Stimulated activated CD4-positive, alpha-beta T cell treated with anti-CD3 and anti-CD28 coated beads, Interleukin-12 subunit alpha, Interleukin-12 subunit beta, amount 100 ng/mL, for 24 hours (primary cell): ENCODE data around the gene PSRC1.

ENCODE experiments used
- DNase-seq, 2 experiments: peaks; one replicate each; pipeline ENCODE4 v3.0.0-alpha.2; 2020; ENCODE audit warnings: low read depth in 2 of 2

PSRC1 gene

DNA sequence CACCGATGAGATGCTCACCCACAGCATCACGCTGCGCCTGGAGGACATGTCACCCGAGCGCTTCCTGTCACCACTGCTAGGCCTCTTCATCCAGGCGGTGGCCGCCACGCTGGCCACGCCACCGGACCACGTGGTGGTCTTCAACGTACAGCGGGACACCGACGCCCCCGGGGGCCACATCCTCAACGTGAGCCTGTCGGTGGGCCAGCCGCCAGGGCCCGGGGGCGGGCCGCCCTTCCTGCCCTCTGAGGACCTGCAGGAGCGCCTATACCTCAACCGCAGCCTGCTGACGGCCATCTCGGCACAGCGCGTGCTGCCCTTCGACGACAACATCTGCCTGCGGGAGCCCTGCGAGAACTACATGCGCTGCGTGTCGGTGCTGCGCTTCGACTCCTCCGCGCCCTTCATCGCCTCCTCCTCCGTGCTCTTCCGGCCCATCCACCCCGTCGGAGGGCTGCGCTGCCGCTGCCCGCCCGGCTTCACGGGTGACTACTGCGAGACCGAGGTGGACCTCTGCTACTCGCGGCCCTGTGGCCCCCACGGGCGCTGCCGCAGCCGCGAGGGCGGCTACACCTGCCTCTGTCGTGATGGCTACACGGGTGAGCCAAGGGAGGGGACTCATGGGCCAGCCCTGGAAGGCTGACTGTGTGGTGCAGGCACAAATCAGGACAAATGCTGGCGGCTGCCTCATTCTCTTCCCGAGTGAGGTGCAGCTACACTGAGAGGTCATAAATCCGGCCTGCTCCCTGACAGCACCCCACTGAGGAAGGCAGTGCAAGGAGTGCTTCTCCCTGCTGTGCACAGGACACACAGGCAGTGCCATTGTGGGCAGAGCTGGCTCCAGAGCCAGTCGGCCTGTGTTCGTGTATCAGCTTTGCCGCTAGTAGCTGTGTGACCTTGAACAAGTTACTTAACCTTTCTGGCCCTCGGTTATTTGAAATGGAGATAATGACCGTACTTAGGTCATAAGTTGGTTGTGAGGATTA is 24.2 kb downstream of the PSRC1 start:
- no peak for DNase-seq

DNA sequence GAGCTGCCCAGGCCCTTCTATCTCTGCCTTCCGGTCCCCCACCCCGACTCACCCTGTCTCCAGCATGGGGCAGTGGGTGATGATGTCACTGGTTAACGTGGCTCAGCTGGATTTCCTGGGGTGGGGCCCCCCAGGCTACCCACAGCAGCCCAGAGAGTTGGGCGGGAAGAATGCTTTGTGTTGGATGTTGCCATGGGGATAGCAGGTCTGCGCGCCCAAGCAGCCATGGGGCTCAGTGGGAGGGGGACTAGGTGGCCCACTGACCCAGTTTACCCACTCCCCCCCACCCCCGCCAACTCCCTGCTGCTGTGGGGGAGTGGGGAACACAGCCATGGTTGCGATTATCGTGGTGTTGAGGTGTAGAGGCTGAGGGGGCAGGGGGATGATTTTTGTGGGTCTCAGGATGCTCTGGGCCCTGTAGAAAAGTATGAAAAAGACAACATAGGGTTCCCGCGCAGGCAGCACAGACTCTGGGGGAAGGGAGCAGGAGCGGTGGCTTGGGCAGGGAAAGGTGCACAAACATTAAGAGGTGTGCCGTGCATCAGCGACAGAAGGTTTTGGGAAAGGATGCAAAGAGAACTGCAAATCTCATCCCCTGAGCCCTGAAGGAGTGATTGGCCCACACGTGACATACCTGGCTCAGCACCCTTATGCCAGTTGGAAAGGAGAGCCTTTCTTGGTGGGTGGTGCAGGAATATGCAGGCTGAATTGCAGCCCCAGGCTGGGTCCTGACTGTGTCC is 25.1 kb downstream of the PSRC1 start:
- DNase-seq: no peak

DNA sequence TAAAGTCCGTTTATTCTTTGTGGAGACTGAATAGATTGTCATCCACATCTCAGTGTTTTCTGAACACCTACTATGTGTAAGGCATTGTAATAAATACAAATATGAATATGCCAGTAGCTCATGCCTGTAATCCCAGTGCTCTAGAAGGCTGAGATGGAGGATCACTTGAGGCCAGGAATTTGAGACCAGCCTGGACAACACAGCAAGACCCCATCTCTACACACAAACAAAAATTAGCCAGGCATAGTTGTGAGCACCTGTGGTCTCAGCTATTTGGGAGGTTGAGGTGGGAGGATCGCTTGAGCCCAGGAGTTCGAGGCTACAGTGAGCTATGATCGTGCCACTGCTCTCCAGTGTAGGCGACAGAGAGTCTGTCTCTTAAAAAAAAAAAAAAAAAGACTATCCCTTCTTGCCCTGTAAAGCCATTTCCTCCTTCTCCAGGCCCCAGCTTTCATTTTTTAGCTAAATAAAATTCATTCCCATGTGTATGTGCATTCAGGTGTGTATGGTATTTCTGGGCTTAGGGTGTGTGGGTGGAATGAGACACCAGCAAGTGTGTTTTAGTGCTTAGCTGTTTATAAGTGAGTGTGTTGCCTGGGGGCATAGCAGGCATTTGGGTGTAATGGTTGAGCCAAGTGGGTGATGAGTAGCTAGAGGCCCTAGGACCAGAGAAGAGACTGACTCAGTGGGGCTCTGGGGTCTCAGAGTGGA is 25.8 kb downstream of the PSRC1 start:
- no peak for DNase-seq

DNA sequence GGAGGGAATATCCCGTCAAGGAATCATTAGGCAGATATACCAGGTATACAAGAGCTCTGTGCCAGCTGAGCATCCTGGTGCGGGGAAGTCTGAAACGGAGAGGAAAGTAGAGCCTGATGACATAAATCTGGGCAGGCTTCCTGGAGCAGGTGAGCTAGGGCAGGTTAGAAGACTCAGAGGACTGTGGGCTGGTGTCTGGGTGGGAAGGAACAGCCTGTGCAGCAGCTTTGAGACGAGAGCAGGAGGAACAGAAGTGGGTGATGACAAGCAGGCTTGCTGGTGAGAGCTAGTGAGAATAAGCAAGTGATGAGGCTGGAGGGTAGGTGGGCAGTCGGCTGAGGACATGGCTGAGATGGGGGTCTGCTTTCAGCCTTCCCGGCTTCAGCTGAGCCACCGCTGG is 26.9 kb downstream of the PSRC1 start:
- DNase-seq: no peak

DNA sequence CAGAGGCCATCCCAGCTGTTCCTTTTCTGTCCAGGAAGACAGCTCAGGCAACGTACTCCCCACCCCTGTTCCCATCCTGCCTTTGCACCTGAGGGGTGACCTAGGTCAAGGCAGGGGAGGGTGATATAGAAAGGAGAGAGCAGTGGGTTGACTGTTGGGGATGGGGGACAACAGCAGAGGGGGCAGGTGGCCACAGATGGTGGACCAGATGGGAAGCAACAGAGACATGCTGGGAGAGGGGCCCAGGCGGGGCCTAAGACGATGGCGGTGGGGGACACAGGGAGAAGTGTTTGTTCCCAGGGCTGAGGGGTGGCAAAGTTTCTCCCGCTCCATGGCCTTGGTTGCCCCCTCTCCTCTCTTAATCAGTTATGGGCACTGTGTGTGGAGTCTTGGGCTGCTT is 27.3 kb downstream of the PSRC1 start:
- DNase-seq: no peak

DNA sequence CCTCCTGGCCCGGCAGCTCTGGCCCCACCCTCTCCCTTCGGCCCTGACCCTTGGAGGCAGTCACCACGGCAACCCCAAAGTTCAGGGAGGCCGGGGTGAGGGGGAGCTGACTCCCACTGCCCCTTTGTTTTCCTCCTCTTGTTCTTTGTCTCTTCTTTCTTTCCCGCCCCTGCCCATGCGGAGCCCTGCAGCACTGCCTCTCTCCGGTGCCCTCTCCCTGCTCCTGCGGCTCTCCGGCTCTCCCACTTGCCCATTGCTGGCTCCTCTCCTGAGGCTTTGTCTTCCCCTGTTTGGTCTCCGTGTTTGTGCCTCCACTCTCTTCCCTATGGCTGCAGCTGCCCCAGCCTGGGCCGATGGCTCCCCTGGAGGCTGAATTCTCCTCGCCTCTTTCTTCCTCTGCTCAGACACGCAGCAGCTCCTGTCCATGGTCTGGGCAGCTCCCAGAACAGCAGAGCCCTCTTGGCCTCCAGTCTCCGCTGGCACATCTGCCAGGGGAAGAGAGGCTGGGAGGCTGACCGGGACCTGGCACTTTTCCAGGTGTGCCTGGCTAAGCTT is 27.8 kb downstream of the PSRC1 start:
- no peak for DNase-seq

DNA sequence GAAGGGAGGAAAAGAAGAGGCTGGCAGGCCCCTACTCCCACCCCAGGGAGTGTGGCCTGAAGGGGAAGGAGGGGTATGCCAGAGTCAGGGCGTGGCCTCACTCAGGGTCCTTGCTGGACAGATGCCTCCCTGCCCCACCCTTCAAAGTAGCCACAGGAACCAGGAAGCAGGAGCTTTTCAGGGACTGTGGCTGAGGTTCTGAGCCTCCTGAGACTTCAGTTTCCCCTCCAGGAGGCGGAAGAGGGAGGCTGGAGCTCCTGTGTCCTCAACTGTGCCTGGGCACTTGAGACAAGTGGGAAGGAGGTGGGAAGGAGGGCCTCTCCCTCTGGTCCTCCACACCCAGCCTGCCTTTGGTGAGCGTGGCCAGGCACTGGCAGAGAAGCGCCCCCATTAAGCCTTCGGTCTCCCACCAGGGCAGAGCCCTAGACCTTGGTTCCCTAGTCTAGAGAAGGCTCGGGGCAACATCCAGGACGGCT is 28.3 kb downstream of the PSRC1 start:
- DNase-seq: no peak

DNA sequence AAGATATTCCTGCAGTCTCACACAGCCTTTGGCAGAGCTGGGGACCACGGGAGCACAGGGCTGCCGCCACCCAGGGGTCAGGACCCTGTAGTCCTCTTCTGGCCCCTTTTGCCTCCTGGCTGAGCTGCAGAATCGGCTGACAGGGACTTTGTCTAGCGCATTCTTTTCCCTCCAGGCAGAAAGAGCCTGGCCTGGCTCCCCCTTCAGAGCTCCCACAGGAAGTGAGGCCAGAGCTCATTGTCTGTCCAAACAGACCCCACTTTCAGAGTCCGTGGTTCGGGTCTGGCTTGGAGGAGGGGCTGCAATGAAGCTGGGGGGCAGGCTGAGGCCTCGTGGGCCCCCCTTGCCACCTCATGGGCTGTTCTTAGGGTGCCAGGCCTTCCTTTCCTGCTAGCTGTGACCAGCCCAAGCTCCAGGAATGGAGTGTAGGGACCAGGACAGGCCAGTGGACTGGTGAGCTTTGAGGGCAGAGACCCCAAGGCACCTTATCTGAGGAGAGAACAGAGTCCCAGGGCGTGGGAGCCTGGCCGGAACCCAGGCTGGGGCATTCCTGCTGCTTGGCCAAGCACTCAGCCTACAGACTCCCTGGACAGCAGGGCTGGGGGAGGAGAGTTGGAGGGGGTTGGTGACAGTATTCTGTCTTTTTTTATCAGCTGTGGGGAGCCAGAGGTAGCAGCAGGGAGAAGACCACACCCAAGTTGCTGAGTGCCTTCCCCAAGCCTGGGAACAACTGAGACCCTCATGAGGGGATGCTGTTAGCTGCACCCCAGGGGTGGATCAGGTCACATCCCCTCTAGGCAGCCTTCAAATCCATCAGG is 28.9 kb downstream of the PSRC1 start:
- DNase-seq: no peak

DNA sequence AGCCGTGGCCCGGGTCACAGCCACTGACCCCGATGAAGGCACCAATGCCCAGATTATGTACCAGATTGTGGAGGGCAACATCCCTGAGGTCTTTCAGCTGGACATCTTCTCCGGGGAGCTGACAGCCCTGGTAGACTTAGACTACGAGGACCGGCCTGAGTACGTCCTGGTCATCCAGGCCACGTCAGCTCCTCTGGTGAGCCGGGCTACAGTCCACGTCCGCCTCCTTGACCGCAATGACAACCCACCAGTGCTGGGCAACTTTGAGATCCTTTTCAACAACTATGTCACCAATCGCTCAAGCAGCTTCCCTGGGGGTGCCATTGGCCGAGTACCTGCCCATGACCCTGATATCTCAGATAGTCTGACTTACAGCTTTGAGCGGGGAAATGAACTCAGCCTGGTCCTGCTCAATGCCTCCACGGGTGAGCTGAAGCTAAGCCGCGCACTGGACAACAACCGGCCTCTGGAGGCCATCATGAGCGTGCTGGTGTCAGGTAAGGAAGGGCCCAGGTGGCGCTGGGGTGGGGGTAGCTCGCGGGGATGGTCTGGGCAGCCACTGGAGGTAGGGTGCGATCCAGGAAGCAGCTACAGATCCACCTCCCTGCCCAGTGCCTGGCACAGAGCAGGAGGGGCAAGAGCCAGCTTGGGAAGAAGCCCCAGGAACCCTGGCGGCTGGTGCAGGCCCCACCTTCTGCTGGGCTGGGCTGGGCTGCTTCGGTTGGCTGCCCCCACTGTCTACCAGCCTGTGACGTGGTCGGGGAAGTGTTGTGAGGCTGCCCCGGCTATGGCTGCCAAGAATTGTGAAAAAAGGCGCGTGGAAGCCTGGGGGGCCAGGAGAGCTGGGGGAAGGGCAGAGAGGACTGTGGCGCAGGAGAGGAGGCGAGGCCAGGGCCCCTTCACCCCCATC is 29.8 kb downstream of the PSRC1 start:
- no peak for DNase-seq

DNA sequence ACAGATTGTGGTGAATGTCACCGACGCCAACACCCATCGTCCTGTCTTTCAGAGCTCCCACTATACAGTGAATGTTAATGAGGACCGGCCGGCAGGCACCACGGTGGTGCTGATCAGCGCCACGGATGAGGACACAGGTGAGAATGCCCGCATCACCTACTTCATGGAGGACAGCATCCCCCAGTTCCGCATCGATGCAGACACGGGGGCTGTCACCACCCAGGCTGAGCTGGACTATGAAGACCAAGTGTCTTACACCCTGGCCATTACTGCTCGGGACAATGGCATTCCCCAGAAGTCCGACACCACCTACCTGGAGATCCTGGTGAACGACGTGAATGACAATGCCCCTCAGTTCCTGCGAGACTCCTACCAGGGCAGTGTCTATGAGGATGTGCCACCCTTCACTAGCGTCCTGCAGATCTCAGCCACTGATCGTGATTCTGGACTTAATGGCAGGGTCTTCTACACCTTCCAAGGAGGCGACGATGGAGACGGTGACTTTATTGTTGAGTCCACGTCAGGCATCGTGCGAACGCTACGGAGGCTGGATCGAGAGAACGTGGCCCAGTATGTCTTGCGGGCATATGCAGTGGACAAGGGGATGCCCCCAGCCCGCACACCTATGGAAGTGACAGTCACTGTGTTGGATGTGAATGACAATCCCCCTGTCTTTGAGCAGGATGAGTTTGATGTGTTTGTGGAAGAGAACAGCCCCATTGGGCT is 30.6 kb downstream of the PSRC1 start:
- no peak for DNase-seq

DNA sequence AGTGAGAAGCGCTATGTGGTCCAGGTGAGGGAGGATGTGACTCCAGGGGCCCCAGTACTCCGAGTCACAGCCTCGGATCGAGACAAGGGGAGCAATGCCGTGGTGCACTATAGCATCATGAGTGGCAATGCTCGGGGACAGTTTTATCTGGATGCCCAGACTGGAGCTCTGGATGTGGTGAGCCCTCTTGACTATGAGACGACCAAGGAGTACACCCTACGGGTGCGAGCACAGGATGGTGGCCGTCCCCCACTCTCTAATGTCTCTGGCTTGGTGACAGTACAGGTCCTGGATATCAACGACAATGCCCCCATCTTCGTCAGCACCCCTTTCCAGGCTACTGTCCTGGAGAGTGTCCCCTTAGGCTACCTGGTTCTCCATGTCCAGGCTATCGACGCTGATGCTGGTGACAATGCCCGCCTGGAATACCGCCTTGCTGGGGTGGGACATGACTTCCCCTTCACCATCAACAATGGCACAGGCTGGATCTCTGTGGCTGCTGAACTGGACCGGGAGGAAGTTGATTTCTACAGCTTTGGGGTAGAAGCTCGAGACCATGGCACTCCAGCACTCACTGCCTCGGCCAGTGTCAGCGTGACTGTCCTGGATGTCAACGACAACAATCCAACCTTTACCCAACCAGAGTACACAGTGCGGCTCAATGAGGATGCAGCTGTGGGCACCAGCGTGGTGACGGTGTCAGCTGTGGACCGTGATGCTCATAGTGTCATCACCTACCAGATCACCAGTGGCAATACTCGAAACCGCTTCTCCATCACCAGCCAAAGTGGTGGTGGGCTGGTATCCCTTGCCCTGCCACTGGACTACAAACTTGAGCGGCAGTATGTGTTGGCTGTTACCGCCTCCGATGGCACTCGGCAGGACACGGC is 31.4 kb downstream of the PSRC1 start:
- DNase-seq: no peak

DNA sequence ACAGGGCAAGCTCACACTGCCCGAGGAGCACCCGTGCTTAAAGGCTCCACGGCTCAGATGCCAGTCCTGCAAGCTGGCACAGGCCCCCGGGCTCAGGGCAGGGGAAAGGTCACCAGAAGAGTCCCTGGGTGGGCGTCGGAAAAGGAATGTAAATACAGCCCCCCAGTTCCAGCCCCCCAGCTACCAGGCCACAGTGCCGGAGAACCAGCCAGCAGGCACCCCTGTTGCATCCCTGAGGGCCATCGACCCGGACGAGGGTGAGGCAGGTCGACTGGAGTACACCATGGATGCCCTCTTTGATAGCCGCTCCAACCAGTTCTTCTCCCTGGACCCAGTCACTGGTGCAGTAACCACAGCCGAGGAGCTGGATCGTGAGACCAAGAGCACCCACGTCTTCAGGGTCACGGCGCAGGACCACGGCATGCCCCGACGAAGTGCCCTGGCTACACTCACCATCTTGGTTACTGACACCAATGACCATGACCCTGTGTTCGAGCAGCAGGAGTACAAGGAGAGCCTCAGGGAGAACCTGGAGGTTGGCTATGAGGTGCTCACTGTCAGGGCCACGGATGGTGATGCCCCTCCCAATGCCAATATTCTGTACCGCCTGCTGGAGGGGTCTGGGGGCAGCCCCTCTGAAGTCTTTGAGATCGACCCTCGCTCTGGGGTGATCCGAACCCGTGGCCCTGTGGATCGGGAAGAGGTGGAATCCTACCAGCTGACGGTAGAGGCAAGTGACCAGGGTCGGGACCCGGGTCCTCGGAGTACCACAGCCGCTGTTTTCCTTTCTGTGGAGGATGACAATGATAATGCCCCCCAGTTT is 32.3 kb downstream of the PSRC1 start:
- no peak for DNase-seq

DNA sequence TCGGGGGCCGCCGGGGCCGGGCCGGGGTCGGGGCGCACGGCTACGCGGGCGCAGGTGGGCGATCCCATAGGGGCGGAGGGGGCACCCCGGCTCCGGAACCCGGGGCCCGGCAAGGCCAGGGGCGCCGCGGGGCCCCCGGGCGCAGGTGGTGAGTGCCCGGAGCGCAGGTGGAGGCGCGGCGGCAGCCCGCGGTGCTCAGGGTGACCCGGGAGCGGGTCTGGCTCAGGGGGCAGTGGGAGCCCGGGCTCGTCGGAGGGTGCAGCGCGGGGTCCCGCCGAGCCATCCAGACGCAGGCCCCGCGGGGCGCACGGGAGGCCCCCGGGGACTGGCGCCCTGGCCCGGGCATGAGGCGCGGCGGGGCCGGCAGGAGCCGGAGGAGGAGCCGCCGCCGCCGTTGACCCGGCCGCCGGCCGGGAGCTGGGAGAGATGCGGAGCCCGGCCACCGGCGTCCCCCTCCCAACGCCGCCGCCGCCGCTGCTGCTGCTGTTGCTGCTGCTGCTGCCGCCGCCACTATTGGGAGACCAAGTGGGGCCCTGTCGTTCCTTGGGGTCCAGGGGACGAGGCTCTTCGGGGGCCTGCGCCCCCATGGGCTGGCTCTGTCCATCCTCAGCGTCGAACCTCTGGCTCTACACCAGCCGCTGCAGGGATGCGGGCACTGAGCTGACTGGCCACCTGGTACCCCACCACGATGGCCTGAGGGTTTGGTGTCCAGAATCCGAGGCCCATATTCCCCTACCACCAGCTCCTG is 33.1 kb downstream of the PSRC1 start:
- DNase-seq: no peak

DNA sequence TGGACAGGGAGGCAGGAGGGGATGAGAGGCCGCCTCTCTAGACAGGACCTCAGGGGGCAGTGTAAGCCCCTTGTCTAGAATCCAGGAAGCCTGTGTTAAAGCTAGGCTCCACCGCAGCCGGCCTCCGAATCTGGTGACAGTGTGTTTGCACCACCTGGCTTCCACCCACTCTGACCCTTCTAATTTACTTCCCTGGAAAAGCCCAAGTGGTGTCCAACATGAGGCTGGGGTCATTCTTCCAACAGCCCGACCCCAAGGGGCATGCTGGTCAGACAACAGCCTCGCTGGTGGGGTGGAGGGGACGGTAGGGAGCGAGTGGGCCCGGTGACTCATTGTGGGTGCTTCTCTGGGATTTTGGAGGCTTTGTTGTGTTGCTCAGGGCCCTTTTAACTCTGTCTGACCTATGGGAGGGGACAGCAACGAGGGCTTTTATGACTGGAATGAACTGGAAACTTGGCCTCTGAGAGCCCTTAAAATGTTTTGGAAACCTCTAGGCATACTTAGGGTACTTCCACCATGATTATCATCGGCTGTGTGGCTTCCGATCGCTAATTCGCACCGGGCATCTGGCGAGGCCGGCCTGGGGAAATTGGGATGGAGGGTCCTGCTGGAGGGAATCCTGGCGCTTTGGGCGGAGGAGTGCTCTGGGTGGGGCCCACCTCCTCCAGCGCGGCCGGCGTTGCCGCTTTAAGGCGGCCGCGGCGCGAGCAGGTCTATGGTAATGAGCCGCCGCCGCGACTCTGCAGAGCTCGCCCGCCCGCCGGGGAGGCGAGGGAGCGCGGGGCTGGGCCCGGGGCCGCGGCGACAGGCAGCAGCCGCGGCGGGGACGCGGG is 33.9 kb downstream of the PSRC1 start, which contains the start of gene CELSR2:
Gene CELSR2 (plus strand): TSS at position 743 of the 833 bp plus-strand sequence. CDS start 541 bp downstream, outside the sequence.
- DNase-seq: peak in 1 of 2 experiments; percentile 44

DNA sequence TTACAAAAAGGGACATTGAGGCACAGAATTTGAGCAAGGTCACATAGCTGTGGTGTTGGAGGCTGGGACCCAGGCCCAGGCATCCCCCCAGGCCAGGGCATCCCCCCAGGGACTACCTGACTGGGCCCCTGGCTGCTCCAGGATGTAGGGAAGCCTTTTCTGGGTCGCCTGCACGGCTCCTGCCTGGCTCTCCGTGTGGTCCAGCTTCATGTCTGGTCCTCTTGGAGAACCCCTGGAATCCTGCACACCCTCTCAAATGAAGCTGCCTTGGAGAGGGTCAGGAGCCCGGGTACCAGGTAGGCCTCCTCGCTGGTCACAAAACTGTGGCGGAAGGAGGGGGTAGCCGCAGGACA is 34.5 kb downstream of the PSRC1 start:
- no peak for DNase-seq
